Mesothelial cell of epicardium (in vitro differentiated cells): ENCODE measurements around the gene CXCR5. TPM values are rescaled to one million over a fixed set of nuclear protein-coding genes. Genes with fewer than 3 reads are reported as not detected.

Experiments used
- DNase-seq, 2 experiments: peaks; one replicate each; pipeline ENCODE4 v3.0.0; 2021; ENCODE audit warnings: low spot score in 2 of 2; ENCODE audit not compliant: unreplicated experiment in 2 of 2
- H3K27ac Mint-ChIP-seq: 2 replicates; pipeline ENCODE4 v1.8.0; 2021; ENCODE audit warnings: mixed read lengths
- H3K27me3 Mint-ChIP-seq: 2 replicates; pipeline ENCODE4 v1.8.0; 2021; ENCODE audit warnings: low read depth, mixed read lengths
- H3K36me3 Mint-ChIP-seq: 2 replicates; pipeline ENCODE4 v1.8.0; 2021; ENCODE audit warnings: mixed read lengths
- H3K4me1 Mint-ChIP-seq: 2 replicates; pipeline ENCODE4 v1.8.0; 2021; ENCODE audit warnings: mixed read lengths
- H3K4me3 Mint-ChIP-seq: 2 replicates; pipeline ENCODE4 v1.8.0; 2021; ENCODE audit warnings: mild to moderate bottlenecking, moderate library complexity, mixed read lengths
- H3K9me3 Mint-ChIP-seq: 2 replicates; pipeline ENCODE4 v1.8.0; 2021; ENCODE audit warnings: mixed read lengths
- total RNA-seq: library from RNA; stranded (reverse); gene quantifications from 3 replicates; pipeline ENCODE4 v1.2.1, GENCODE V29; 2021
- TF ChIP-seq, protein P1 (sequence below): fragments of 200-600 bp; sonication (generic); IDR thresholded peaks from one replicate; pipeline ENCODE4 v1.5.0; 2021; ENCODE audit warnings: antibody characterized with exemption; ENCODE audit not compliant: unreplicated experiment

Gene CXCR5
- total RNA-seq, 1 donor from 2014 or later, result not detected

DNA sequence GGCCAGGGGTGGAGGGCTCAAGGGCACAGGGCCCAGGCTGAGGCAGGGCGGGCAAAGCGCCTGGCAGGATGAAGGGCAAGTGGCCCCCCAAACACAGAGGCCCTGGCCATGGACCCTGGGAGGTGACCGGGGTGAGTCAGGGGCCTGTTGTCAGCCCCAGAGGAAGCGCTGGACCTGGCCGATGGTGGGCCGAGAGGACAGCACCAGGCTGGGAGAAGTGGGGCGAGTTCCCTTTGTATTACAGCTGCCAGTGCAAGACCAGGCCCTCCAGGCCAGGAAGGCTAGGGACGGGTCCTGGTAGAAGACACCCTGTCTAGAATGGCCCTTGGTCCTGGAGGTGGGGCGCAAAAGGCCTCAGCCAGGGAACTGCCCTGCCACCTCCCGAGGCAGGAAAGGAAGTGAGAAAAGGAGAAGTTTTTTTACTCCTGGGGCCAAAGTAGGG is 12.8 kb downstream of the CXCR5 start:
- Mint-ChIP-seq H3K36me3 (peaks cover 12% of the 10 kb centered on the region), H3K4me1 (peaks cover 3% of the 10 kb centered on the region), H3K27ac (no peak overlapping the region), H3K27me3 (no peaks in the 10 kb centered on the region), H3K4me3 (no peak overlapping the region), H3K9me3 (no peaks in the 10 kb centered on the region)
- DNase-seq, result no peak
- TF ChIP-seq, protein P1, sequence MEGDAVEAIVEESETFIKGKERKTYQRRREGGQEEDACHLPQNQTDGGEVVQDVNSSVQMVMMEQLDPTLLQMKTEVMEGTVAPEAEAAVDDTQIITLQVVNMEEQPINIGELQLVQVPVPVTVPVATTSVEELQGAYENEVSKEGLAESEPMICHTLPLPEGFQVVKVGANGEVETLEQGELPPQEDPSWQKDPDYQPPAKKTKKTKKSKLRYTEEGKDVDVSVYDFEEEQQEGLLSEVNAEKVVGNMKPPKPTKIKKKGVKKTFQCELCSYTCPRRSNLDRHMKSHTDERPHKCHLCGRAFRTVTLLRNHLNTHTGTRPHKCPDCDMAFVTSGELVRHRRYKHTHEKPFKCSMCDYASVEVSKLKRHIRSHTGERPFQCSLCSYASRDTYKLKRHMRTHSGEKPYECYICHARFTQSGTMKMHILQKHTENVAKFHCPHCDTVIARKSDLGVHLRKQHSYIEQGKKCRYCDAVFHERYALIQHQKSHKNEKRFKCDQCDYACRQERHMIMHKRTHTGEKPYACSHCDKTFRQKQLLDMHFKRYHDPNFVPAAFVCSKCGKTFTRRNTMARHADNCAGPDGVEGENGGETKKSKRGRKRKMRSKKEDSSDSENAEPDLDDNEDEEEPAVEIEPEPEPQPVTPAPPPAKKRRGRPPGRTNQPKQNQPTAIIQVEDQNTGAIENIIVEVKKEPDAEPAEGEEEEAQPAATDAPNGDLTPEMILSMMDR, result no peak

- Mint-ChIP-seq H3K36me3 (peaks cover 14% of the 10 kb centered on the region), H3K4me3 (no peak overlapping the region), H3K9me3 (no peaks in the 10 kb centered on the region), H3K27ac (peak overlapping the region; percentile 36), H3K4me1 (peaks cover 3% of the 10 kb centered on the region), H3K27me3 (no peaks in the 10 kb centered on the region)
- TF ChIP-seq, protein P1, result no peak
- no peak for DNase-seq
These were observed 13.4 kb downstream of the CXCR5 start for GRCh38 chr11:118896921-118897591.

- no peaks in the 10 kb centered on the region for H3K9me3 Mint-ChIP-seq
- H3K36me3 Mint-ChIP-seq, result peaks cover 14% of the 10 kb centered on the region
- TF ChIP-seq, protein P1, result no peak
- DNase-seq, result no peak
- peaks cover 3% of the 10 kb centered on the region for H3K4me1 Mint-ChIP-seq
- no peaks in the 10 kb centered on the region for H3K27me3 Mint-ChIP-seq
- H3K4me3 Mint-ChIP-seq, result no peak overlapping the region
- H3K27ac Mint-ChIP-seq, result peak overlapping the region; percentile 36
These were observed 14.1 kb downstream of the CXCR5 start for GRCh38 chr11:118897721-118898310.

GRCh38 chr11:118898400-118899295 is 15.0 kb downstream of the CXCR5 start:
- peaks cover 3% of the 10 kb centered on the region for H3K4me1 Mint-ChIP-seq
- no peak for DNase-seq
- no peaks in the 10 kb centered on the region for H3K27me3 Mint-ChIP-seq
- H3K27ac Mint-ChIP-seq, result peak overlapping the region; percentile 30
- H3K9me3 Mint-ChIP-seq, result no peaks in the 10 kb centered on the region
- H3K4me3 Mint-ChIP-seq, result no peak overlapping the region
- TF ChIP-seq, protein P1, result no peak
- H3K36me3 Mint-ChIP-seq, result peaks cover 14% of the 10 kb centered on the region

GRCh38 chr11:118899296-118899688 is 15.6 kb downstream of the CXCR5 start:
- H3K4me3 Mint-ChIP-seq, result no peak overlapping the region
- no peak overlapping the region for H3K27ac Mint-ChIP-seq
- H3K4me1 Mint-ChIP-seq, result peaks cover 3% of the 10 kb centered on the region

More at GRCh38 chr11:118899296-118899688, 15.6 kb downstream of the CXCR5 start:
- DNase-seq, result no peak
- no peaks in the 10 kb centered on the region for H3K27me3 Mint-ChIP-seq
- H3K36me3 Mint-ChIP-seq, result peaks cover 14% of the 10 kb centered on the region
- TF ChIP-seq, protein P1, result no peak
- no peaks in the 10 kb centered on the region for H3K9me3 Mint-ChIP-seq
